Kidney epithelial cell (primary cell): ENCODE data around the gene NMT2. TPM values are rescaled to one million over a fixed set of nuclear protein-coding genes. Genes with fewer than 3 reads are reported as not detected.

Experiments
- total RNA-seq: library from RNA; depleted of rRNA; stranded (reverse); fragments of >200 nt; gene quantifications from 2 replicates; pipeline ENCODE4 v1.2.3, GENCODE V29; 2015

The NMT2 gene
- total RNA-seq, 1 donor from 2014 or later = 8.0 TPM

Other genes starting within 250 kb of the NMT2 start
- gene DCLRE1C, start 214.6 kb downstream of the NMT2 start, total RNA-seq = 10.3 and 12.2 TPM in 2 replicates
- gene MEIG1, start 209.3 kb downstream of the NMT2 start, total RNA-seq = 1.5 TPM in 1 of 2 replicates, not detected in the other
- gene OLAH, start 124.8 kb downstream of the NMT2 start, total RNA-seq = 8.4 TPM in 2 replicates
- gene ACBD7, start 79.9 kb downstream of the NMT2 start, total RNA-seq = 1.0 and 1.5 TPM in 2 replicates
- 23.5 and 26.4 TPM in 2 replicates for gene RPP38, start 71.3 kb downstream of the NMT2 start, total RNA-seq
- gene FAM171A1, start 202.6 kb upstream of the NMT2 start, total RNA-seq = 32.0 and 34.0 TPM in 2 replicates